IMR-90 (cell line): ENCODE measurements around the gene MID1IP1. TPM values are rescaled to one million over a fixed set of nuclear protein-coding genes. Genes with fewer than 3 reads are reported as not detected.

Experiments used
- ATAC-seq: fragments of 200-7000 bp; cut with Tn5 transposase; 2 replicates; pipeline ENCODE4 v1.9.1; 2020; ENCODE audit warnings: low read depth, mild to moderate bottlenecking, moderate library complexity
- BruUV-seq: library from RNA; stranded (reverse); fragments of 400-500 nt; replicated peaks from 2 replicates; lab custom pipeline; 2021; lab: Mats Ljungman, UMichigan
- CTCF ChIA-PET: fragments of 300-600 bp; formaldehyde crosslinking; extraction: SDS; loops from one replicate; lab custom pipeline; 2021; ENCODE audit warnings: antibody characterized with exemption; lab: Yijun Ruan, JAX
- POLR2A ChIA-PET: fragments of 300-600 bp; sonication (Branson Sonifier 250); formaldehyde crosslinking; loops from one replicate; lab custom pipeline; 2022; ENCODE audit warnings: antibody characterized with exemption; ENCODE audit not compliant: unreplicated experiment; lab: Charles Lee
- DNase-seq: peaks from one replicate; pipeline ENCODE4 v3.0.0; 2013
- H2AFZ ChIP-seq: replicated peaks from 2 replicates; pipeline ENCODE3; 2013; ENCODE audit warnings: low read length, mild to moderate bottlenecking; ENCODE audit not compliant: poor library complexity
- H2AK5ac ChIP-seq: 2 replicates; pipeline ENCODE4 v1.6.1; 2013; ENCODE audit warnings: low read depth, low read length, inconsistent platforms
- H2AK9ac ChIP-seq: replicated peaks from 2 replicates; pipeline ENCODE3; 2013; ENCODE audit warnings: mild to moderate bottlenecking, low read depth, low read length, moderate library complexity; ENCODE audit not compliant: poor library complexity
- H2BK120ac ChIP-seq: 2 replicates; pipeline ENCODE4 v1.6.1; 2013; ENCODE audit warnings: low read depth, low read length, inconsistent platforms
- H2BK15ac ChIP-seq: 3 replicates; pipeline ENCODE4 v1.6.1; 2013; ENCODE audit warnings: low read depth, low read length, inconsistent platforms
- H2BK20ac ChIP-seq: 2 replicates; pipeline ENCODE4 v1.6.1; 2013; ENCODE audit warnings: low read depth, mild to moderate bottlenecking, inconsistent platforms, low read length, moderate library complexity
- H2BK5ac ChIP-seq: 2 replicates; pipeline ENCODE4 v1.6.1; 2013; ENCODE audit warnings: mild to moderate bottlenecking, low read depth, low read length, inconsistent platforms; ENCODE audit not compliant: poor library complexity, severe bottlenecking
- H3K14ac ChIP-seq: replicated peaks from 2 replicates; pipeline ENCODE4 v1.6.1; 2013; ENCODE audit warnings: low read depth, low read length, inconsistent platforms
- H3K18ac ChIP-seq: 2 replicates; pipeline ENCODE4 v1.6.1; 2013; ENCODE audit warnings: low read depth, low read length, control low read depth
- H3K23ac ChIP-seq: 2 replicates; pipeline ENCODE4 v1.6.1; 2013; ENCODE audit warnings: low read depth, low read length, inconsistent platforms
- H3K27ac ChIP-seq: 2 replicates; pipeline ENCODE4 v1.5.1; 2013; ENCODE audit warnings: mild to moderate bottlenecking, control low read depth, low read length; ENCODE audit not compliant: insufficient read depth
- H3K27me3 ChIP-seq: 2 replicates; pipeline ENCODE4 v1.6.1; 2013; ENCODE audit warnings: low read length; ENCODE audit not compliant: control insufficient read depth, insufficient read depth
- H3K36me3 ChIP-seq: 2 replicates; pipeline ENCODE4 v1.6.1; 2013; ENCODE audit warnings: low read length, mixed read lengths; ENCODE audit not compliant: control insufficient read depth, insufficient read depth
- H3K4ac ChIP-seq: 2 replicates; pipeline ENCODE4 v1.6.1; 2013; ENCODE audit warnings: low read depth, low read length, inconsistent platforms
- H3K4me1 ChIP-seq: 2 replicates; pipeline ENCODE4 v1.6.1; 2013; ENCODE audit warnings: low read length, mixed read lengths; ENCODE audit not compliant: control insufficient read depth, insufficient read depth
- H3K4me2 ChIP-seq: 2 replicates; pipeline ENCODE4 v1.6.1; 2013; ENCODE audit warnings: low read depth, mild to moderate bottlenecking, control low read depth, low read length, moderate library complexity
- H3K4me3 ChIP-seq: 2 replicates; pipeline ENCODE4 v1.5.1; 2013; ENCODE audit warnings: low read depth, mild to moderate bottlenecking, control low read depth, low read length, moderate library complexity; ENCODE audit not compliant: insufficient read depth
- H3K56ac ChIP-seq: 2 replicates; pipeline ENCODE4 v1.6.1; 2013; ENCODE audit warnings: low read length, inconsistent platforms; ENCODE audit not compliant: insufficient read depth; ENCODE audit errors: extremely low read depth
- H3K79me1 ChIP-seq, 2 experiments: 2 replicates each; pipeline ENCODE4 v1.6.1; 2013; ENCODE audit warnings: low read length in 2 of 2, inconsistent platforms in 1 of 2, low read depth in 1 of 2
- H3K9ac ChIP-seq: 2 replicates; pipeline ENCODE4 v1.6.1; 2013; ENCODE audit warnings: low read depth, low read length, control low read depth
- H3K9me1 ChIP-seq: 2 replicates; pipeline ENCODE4 v1.6.1; 2013; ENCODE audit warnings: low read length, inconsistent platforms; ENCODE audit not compliant: insufficient read depth
- H3K9me3 ChIP-seq: 2 replicates; pipeline ENCODE4 v1.6.1; 2013; ENCODE audit warnings: low read length; ENCODE audit not compliant: control insufficient read depth, insufficient read depth
- H4K20me1 ChIP-seq: 2 replicates; pipeline ENCODE4 v1.6.1; 2013; ENCODE audit warnings: low read length, inconsistent platforms; ENCODE audit not compliant: insufficient read depth
- H4K5ac ChIP-seq: 2 replicates; pipeline ENCODE4 v1.6.1; 2013; ENCODE audit warnings: mild to moderate bottlenecking, low read depth, low read length, control low read depth
- H4K8ac ChIP-seq, 2 experiments: 2 replicates each; pipeline ENCODE4 v1.6.1; 2013; ENCODE audit warnings: low read depth in 2 of 2, low read length in 2 of 2, control low read depth in 1 of 2, inconsistent platforms in 1 of 2
- H4K91ac ChIP-seq: 2 replicates; pipeline ENCODE4 v1.6.1; 2013; ENCODE audit warnings: low read depth, low read length, inconsistent platforms; ENCODE audit not compliant: insufficient read depth
- BHLHE40 ChIP-seq: fragments of 150-350 bp; IDR thresholded peaks from 2 replicates; pipeline ENCODE4 v1.6.1; 2016; ENCODE audit warnings: mild to moderate bottlenecking, low read depth, low read length
- CEBPB ChIP-seq: IDR thresholded peaks from 2 replicates; pipeline ENCODE4 v1.6.1; 2012; ENCODE audit warnings: low read depth, low read length, improper control_type of control experiment
- CHD1 ChIP-seq: IDR thresholded peaks from 2 replicates; pipeline ENCODE4 v1.6.1; 2012; ENCODE audit warnings: low read depth, low read length, improper control_type of control experiment
- FOS ChIP-seq: fragments of 150-350 bp; IDR thresholded peaks from 2 replicates; pipeline ENCODE4 v1.6.1; 2016; ENCODE audit warnings: low read depth, low read length
- MAZ ChIP-seq: IDR thresholded peaks from 2 replicates; pipeline ENCODE4 v1.6.1; 2012; ENCODE audit warnings: low read depth, mild to moderate bottlenecking, low read length, improper control_type of control experiment, moderate library complexity, borderline replicate concordance
- MXI1 ChIP-seq: IDR thresholded peaks from 2 replicates; pipeline ENCODE4 v1.6.1; 2012; ENCODE audit warnings: low read depth, mild to moderate bottlenecking, low read length, moderate library complexity, borderline replicate concordance
- NFE2L2 ChIP-seq: fragments of 150-350 bp; IDR thresholded peaks from 2 replicates; pipeline ENCODE4 v1.6.1; 2016; ENCODE audit warnings: low read depth, mild to moderate bottlenecking, low read length
- POLR2A ChIP-seq: IDR thresholded peaks from 2 replicates; pipeline ENCODE4 v1.6.1; 2012; ENCODE audit warnings: mild to moderate bottlenecking, low read depth, low read length
- RAD21 ChIP-seq: IDR thresholded peaks from 2 replicates; pipeline ENCODE4 v1.6.1; 2012; ENCODE audit warnings: low read length, improper control_type of control experiment
- RFX5 ChIP-seq: IDR thresholded peaks from 2 replicates; pipeline ENCODE4 v1.8.0; 2012; ENCODE audit warnings: low read depth, mild to moderate bottlenecking, low read length, moderate library complexity
- SMC3 ChIP-seq: fragments of 150-350 bp; IDR thresholded peaks from 2 replicates; pipeline ENCODE4 v1.6.1; 2016; ENCODE audit warnings: low read depth, mild to moderate bottlenecking, antibody characterized with exemption, low read length, moderate library complexity
- WGBS, 2 experiments: methylation state at CpG; one replicate each; pipeline versions ENCODE4 v1.1.5 to v1.1.7; 2013; ENCODE audit warnings: missing lambda C conversion rate in 2 of 2; ENCODE audit not compliant: insufficient read length in 1 of 2; ENCODE audit errors: extremely low coverage in 2 of 2; 5-methylcytosine and 5-hydroxymethylcytosine counted together
- dilution Hi-C: fragments of 300-500 bp; cut with HindIII; formaldehyde crosslinking; loops from one replicate; pipeline ENCODE4 v1.14.3; 2018; ENCODE audit warnings: low sequenced_read_pairs; ENCODE audit not compliant: unreplicated experiment
- in situ Hi-C: fragments of 300-500 bp; cut with MboI; formaldehyde crosslinking; loops from 3 replicates; pipeline ENCODE4 v1.14.3; 2019; ENCODE audit warnings: low sequenced_read_pairs, inconsistent platforms, mixed read lengths
- intact Hi-C: fragments of 100-400 bp; cut with micrococcal nuclease; formaldehyde crosslinking; loops from 2 replicates; pipeline ENCODE4 v1.10.0; 2022
- polyA plus RNA-seq, 3 experiments: library from polyadenylated mRNA; depleted of rRNA; stranded (reverse); fragments of >200 nt; gene quantifications; 2 replicates each; pipeline ENCODE4 v1.2.3, GENCODE V29; 2012; ENCODE audit warnings: low replicate concordance in 1 of 3
- total RNA-seq: library from RNA; depleted of rRNA; stranded (reverse); fragments of >200 nt; gene quantifications from 2 replicates; pipeline ENCODE4 v1.2.3, GENCODE V29; 2012
- TF ChIP-seq, protein P1 (sequence below): fragments of 150-350 bp; IDR thresholded peaks from 2 replicates; pipeline ENCODE4 v1.6.1; 2016; ENCODE audit warnings: low read depth, mild to moderate bottlenecking, low read length, moderate library complexity, borderline replicate concordance
- TF ChIP-seq, protein P2 (sequence below): conservative IDR thresholded peaks from 2 replicates; pipeline ENCODE4 v1.5.1; 2012; ENCODE audit warnings: mild to moderate bottlenecking, low read depth, low read length, improper control_type of control experiment

The MID1IP1 gene
- total and polyA plus RNA-seq, 2 of the 4 experiments (the other 2 are of a cell fraction): 14.5 to 31.3 TPM

DNA sequence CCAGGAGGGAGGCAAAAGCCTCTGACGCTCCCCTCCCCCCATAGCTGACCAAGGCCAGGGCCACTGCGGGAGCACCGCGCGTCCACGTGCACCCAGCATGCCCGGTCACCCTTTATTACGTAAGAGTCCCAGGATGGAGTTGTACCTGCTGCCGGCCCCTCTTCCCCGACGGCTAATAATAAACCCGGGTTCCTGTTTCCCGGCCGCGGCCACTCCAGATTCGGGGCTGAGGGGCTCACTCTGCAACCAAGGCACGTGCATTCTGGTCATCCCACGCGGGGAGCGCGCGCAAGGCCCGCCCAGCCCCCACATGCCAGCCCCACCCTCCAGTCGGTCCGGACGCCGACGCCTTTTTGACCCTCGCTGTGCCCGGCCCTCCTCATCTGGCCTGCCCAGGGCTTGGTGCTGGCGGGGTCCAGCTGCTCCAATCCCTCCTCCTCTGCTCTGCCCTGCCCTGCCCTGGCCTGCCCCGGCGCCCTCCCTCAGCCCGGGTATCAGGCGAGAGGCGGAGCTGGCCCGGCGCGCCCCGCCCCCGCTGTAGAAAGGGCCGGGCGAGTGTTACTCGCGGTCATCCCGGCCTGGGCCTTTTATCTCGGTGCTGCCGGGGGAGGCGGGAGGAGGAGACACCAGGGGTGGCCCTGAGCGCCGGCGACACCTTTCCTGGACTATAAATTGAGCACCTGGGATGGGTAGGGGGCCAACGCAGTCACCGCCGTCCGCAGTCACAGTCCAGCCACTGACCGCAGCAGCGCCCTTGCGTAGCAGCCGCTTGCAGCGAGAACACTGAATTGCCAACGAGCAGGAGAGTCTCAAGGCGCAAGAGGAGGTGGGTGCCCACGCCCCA lies 2.6 kb downstream of the MID1IP1 start:
- Histone ChIP-seq H3K9ac (peak overlapping the region; percentile 96), H3K4ac (peak overlapping the region; percentile 70), H4K8ac (peak overlapping the region; percentile 56 to 69; a peak in 3 of 4 replicates), H3K9me3 (no peaks in the 10 kb centered on the region), H2AFZ (peak overlapping the region; percentile 85), H2AK9ac (peak overlapping the region; percentile 84), H3K4me3 (peak overlapping the region; percentile 91), H2BK15ac (peak overlapping the region; percentile 51; the same call in 1 of the 3 replicates), H3K14ac (peak overlapping the region; percentile 65; the same call in 1 of the 2 replicates), H4K20me1 (no peaks in the 10 kb centered on the region), H3K18ac (peak overlapping the region; percentile 80), H3K56ac (peak overlapping the region; percentile 66; the same call in 1 of the 2 replicates), H3K36me3 (peaks cover 4% of the 10 kb centered on the region; the same call in 1 of the 2 replicates), H3K27me3 (no peaks in the 10 kb centered on the region), H3K79me1 (peaks cover 0 to 5% of the 10 kb centered on the region in 2 experiments; a peak in 2 of 4 replicates), H4K5ac (peak overlapping the region; percentile 69; the same call in 1 of the 2 replicates), H3K4me1 (peaks cover 3% of the 10 kb centered on the region; the same call in 1 of the 2 replicates), H3K23ac (peak overlapping the region; percentile 45; the same call in 1 of the 2 replicates), H2BK5ac (peak overlapping the region; percentile 82), H2BK120ac (peak overlapping the region; percentile 32), H3K4me2 (peak overlapping the region; percentile 89), H2AK5ac (0 out of 2 replicates have a peak overlapping the region, but pooled peaks have one; percentile 17), H2BK20ac (no peak overlapping the region), H4K91ac (peak overlapping the region; percentile 89; the same call in 1 of the 2 replicates), H3K9me1 (no peaks in the 10 kb centered on the region), H3K27ac (peak overlapping the region; percentile 96)
- DNase-seq (peak; percentile 34), ATAC-seq (peak; percentile 74)
- intact Hi-C loops: loop anchor here (2.0 to 5.0 kb wide), 2 partner anchors 181 to 1283 kb away; no protein-coding TSS in a partner anchor
- WGBS, 2 experiments: 44% methylated on average over 24 of the region's 64 CpGs; no CpG with 5 or more reads in 1 of the 2 experiments
- POLR2A ChIA-PET: no interaction called here
- CTCF ChIA-PET: no interaction called here
- dilution Hi-C loops: no loop called here
- in situ Hi-C loops: no loop called here
- BruUV-seq: no TSS peak
- TF ChIP-seq RFX5: no peak
- no peak for TF ChIP-seq MXI1
- no peak for TF ChIP-seq RAD21
- TF ChIP-seq POLR2A: 0 out of 2 replicates have a peak, but pooled peaks have one; percentile 42
- TF ChIP-seq, protein P1, sequence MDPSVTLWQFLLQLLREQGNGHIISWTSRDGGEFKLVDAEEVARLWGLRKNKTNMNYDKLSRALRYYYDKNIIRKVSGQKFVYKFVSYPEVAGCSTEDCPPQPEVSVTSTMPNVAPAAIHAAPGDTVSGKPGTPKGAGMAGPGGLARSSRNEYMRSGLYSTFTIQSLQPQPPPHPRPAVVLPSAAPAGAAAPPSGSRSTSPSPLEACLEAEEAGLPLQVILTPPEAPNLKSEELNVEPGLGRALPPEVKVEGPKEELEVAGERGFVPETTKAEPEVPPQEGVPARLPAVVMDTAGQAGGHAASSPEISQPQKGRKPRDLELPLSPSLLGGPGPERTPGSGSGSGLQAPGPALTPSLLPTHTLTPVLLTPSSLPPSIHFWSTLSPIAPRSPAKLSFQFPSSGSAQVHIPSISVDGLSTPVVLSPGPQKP: no peak
- peak; percentile 22; the same call in 1 of the 2 replicates for TF ChIP-seq MAZ
- TF ChIP-seq BHLHE40: peak; percentile 67
- peak; percentile 64 for TF ChIP-seq CEBPB
- no peak for TF ChIP-seq SMC3
- TF ChIP-seq CHD1: no peak
- TF ChIP-seq, protein P2, sequence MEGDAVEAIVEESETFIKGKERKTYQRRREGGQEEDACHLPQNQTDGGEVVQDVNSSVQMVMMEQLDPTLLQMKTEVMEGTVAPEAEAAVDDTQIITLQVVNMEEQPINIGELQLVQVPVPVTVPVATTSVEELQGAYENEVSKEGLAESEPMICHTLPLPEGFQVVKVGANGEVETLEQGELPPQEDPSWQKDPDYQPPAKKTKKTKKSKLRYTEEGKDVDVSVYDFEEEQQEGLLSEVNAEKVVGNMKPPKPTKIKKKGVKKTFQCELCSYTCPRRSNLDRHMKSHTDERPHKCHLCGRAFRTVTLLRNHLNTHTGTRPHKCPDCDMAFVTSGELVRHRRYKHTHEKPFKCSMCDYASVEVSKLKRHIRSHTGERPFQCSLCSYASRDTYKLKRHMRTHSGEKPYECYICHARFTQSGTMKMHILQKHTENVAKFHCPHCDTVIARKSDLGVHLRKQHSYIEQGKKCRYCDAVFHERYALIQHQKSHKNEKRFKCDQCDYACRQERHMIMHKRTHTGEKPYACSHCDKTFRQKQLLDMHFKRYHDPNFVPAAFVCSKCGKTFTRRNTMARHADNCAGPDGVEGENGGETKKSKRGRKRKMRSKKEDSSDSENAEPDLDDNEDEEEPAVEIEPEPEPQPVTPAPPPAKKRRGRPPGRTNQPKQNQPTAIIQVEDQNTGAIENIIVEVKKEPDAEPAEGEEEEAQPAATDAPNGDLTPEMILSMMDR: no peak
- TF ChIP-seq FOS: no peak
- no peak for TF ChIP-seq NFE2L2
